ENCODE data around the gene UROD.
"Not testable (repeated sequence)": the region's sequence is repeated elsewhere in the genome, so short reads cannot be mapped to it uniquely, and the experiment has no call there.

The UROD gene

DNA sequence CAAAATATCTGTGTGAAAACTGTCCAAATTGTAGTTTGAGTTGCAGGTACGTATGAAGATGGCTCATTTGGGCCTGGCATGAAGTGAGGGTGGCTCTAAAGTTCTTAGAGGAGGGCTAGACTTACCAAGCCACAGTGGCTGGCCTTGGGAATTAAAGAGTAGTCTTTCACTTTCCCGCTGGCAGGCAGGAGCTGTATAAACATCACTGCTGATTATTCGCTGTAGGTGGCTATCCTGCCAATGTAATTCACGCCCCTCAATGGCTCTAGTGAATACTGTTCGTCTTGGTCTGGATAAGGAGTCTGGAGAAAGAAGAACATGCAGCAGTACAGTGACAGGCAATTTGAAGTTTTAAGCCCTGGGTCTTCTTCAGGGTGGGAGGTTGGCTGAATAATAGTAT is 31.0 kb downstream of the UROD start:
- DNase-seq = no peak

DNA sequence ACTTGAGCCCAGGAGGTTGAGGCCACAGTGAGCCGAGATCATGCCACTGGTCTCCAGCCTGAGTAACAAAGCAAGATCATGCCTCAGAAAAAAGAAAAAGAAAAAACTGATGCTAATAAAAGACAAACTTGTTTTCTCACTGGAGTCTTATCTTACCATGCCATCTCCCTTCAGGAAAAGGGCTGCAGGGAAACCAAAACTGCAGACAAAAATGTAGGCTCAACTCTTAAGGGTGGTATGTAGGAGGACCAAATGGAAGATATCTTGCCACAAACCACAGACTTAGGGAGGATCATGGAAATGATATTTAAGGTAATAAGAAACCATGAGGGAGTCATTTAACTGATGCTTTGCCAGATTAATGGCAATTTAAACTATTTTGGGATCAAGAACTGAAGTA is 32.9 kb downstream of the UROD start:
- DNase-seq = no peak

DNA sequence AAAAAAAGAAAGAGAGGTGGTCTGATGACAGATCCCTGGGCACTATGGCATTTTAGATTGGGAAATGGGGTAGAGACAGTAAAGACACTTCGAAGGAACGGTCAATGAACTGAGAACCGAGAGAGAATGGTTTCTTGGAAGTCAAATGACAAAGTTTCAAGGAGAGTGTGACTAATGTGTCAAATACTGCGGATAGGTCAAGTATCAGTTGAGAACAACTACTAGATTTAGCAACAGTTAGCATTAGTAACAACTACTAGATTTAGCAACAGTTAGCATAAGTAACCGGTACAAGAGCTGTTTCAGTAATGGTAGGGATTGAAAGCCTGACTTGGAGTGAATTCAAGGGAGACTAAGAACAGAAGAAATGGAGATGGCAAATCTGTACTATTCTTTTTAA is 35.0 kb downstream of the UROD start:
- DNase-seq = no peak

DNA sequence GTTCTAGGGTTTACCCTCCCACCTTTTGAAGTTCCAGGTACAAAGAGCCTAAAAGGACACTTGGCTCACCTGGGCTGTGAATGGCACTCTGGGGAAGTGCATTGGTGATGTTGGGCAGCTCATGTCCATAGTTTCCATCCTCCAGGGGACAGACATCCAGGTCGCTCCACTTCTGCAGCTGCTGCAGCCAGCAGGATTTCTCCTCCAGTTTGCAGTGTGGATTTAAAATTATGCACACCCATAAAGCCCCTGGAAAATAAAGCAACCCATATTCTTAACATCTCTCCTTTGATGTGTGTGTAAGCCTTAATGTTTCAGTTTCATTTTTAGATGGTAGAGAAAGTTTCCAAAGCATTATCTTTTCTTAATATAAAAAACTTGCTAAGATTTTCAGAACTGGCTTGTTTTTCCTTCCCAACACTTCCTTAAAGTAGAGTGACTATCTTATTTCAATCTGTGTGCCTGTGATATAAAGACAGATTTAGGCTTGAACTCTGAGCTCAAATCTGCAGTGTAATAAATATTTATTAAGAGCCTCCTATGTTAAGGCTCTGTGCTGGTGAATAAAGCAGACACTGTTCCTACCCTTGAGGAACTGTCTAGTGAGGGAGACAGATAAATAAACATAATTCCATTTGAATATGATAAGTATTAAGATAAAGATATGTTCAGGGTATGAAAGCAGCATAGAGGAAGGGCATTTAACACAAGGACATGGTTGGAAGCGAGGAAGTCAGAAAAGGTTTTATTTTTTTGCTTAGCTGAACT is 39.1 kb downstream of the UROD start:
- no peak for DNase-seq

DNA sequence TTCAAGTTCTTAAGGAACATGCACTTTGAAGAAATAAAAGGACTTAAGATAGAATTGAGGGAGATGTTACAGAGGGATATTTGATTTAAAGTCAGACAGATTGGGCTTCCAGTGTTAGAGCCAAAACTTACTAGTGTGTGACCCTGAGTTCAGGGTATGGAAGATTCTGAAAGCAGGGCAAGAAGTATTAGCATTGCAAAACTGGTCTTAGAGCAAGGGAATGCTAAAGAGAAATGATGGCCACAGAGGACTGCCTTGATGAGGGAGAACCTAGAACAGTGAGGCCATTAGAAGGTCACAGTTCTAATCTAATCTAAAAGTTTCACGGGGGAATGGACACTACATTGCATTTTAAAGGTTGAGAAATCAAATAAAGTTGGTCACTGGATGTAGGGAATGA is 45.5 kb downstream of the UROD start:
- DNase-seq = no peak

DNA sequence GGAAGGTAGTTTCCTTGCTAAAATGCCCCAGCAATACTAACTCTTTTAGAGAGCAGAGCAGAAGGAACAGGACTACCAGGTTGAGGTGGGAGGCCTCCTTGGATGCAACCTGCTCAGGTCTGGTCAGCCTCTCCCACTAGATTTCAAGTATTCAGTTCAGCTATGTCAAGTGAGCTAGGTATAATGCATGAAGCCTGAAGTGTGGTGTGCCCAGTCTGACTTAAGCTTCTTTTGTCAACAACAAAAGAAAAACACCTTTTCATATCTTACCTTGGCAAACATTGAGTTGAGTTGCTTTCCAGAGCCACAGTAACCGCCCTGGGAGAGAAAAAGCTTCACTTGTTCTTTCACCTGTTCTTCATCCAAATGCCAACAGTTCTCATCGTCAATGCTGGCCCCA is 47.8 kb downstream of the UROD start:
- no peak for DNase-seq

DNA sequence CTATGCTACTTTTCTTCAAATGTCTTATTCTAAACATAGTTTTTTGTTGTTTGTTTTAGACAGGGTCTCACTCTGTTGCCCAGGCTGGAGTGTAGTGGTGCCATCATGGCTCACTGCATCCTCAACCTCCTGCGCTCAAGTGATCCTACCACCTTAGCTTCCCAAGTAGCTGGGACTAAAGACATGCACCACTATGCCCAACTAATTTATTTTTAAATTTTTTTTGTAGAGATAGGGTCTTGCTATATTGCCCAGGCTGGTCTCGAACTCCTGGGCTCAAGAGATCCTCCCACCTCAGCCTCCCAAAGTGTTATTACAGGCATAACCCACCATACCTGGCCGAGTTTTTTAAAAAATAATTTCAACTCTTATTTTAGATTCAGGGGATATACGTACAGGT is 50.4 kb downstream of the UROD start:
- DNase-seq = not testable (repeated sequence)

DNA sequence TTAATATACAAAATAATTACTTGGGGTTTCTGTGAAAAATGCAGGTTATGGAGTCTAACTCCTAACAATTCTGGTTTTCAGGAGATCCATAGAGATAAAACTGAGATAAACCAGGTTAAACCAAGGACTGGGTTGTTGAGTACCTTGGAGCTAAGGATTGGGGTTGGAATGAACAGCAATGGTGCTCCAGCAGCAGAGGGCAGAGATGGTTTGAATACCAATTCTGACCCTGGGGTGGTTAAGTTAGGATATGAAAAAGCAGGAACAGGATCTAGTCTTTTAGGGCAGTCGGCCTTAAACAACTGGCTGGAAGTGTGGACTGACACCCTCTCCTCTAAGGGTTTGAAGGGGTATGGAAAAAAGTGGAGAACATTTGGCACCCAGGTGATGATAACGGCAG is 53.0 kb downstream of the UROD start:
- DNase-seq = no peak
